HG02870 (cell line): Measurements from ENCODE around the gene CCDC92.

ENCODE experiments used
- ATAC-seq: cut with Tn5 transposase; IDR thresholded peaks from one replicate; pipeline ENCODE4 v1.9.1; 2021; ENCODE audit warnings: mild to moderate bottlenecking, moderate library complexity; ENCODE audit not compliant: unreplicated experiment

Gene CCDC92

DNA sequence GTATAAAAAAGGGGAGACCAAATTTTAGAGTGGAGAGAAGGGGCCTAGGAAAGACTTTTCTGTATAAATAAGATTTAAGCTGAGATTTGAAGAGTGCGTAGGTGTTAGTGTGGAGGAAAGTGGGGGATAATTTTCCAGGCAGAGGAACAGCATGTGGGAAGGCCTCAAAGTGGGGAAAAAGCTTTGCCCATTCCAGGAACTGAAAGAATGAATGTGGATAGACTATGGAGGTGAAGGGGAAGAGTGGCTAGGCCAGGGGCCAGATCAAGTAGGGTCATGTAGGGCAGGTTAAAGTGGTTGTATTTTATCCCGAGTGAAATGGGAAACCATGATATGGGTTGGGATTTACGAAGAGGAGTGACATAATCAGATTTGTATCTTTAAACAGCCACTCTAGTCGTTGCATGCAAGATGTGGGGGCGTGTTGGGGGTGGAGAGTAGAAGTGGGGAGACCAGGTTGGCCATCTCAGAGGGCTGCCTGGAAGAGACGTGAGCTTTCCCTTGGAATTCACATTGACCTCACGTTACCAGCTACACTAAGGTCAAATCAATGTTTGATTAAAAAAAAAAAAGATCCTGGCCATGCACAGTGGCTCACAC, 3.7 kb upstream of the CCDC92 start:
- ATAC-seq: no peak

DNA sequence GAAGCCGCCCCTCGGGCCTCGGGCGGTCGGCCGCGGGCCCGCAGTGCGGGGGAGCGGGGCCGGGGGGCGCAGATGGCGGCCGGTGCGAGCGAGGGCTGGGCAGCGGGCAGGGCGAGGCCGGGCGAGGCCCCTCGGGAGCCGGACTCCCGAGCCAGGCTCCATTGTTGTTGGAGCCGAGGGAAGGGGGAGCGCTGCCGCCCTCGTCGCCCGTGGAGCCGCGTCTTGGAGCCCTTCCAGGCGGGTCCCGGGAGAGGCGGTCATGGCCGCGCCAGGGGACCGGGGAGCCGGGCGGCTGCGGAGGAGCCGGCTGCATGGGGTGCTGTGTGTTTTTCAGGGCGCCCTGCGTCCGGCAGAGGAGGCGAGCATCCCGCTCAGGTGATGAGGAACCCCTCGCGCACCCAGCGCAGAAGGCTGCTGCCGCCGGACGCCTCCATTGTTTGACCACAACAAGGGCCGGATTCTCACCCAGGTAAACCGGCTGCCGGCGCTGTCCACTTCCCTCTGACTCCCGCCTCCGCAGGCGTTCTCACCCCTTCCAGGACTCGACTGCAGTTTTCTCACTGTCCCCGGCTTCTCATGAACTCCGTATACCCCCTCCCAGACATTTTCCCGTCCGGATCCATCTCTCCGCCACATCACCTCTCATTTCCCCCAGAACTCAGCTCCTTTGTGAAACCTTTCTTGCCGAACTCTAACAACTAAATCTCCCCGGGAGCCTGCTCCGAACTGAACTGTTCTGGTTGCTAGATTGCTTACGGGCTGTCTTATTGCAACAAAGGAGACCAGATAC, 1.1 kb upstream of the CCDC92 start:
- peak; percentile 11 for ATAC-seq

DNA sequence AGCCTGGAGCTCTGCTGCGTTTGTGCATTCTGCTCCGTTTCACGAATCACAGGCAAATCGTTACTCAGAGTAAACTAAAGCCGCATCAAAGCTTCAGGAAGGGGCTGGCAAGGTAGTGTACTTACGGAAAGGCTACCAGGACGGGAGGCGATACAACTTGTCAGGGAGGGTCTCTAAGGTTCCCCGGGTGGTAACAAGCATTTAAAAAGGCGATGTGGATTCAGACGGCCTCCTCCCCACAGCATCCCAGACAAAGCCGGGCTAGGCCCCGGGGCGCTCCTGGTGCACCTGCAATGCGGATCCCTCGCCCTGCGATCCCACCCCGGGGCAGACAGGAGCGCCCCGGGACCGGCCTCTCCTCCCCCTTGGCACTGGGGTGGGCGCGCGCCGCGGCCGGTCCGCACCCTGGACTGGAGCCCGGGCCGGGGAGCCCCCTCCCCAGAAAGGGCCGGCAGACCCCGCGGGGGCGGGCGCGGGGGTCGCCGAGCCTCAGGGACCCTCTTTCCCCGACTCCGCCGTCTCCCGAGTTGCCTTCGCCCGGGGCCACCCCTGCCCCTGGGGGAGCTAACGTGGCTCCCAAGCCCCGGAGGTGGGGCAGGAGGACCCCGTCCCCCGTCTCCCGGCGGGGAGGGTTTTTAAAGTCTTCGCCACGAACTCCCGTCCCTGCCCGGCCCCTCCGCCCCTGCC, 718 bp downstream of the CCDC92 start:
- no peak for ATAC-seq

DNA sequence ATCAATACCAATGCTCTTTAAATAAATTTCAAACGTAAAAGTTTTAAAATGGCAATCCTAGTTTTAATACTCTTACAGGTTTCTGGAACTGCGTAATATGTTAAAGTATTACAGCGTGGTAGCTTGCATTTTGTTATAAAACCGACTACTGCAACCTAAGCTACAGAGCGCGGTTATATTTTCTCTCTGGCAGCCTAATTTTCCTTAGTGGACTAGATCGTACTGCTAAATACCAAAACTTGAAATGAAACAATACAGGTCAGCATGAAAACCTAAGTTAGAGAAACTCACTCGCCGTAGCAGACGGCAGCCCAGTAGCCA, 1.2 kb downstream of the CCDC92 start:
- ATAC-seq: no peak

DNA sequence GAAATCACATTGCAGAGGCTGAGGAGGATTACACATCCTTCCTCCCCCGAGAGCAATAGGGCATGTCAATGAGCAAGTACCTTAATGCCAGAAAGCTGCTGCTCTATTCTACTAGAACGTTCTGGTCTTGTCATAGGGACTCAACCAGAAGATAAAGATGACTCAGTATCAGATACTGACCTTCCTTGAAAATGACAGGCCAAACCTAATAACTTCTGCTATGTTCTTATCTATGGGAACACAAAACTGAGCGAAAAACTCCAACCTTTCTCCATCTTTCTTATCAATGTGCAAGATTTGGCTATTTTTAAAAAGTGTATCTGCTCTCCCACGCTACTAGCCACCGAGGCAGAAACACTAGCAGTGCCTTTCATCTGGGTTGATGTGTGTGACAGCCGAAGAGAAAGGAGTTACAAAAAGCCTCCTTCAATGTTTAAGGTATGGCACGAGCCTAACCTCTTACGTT, 5.5 kb downstream of the CCDC92 start:
- no peak for ATAC-seq

DNA sequence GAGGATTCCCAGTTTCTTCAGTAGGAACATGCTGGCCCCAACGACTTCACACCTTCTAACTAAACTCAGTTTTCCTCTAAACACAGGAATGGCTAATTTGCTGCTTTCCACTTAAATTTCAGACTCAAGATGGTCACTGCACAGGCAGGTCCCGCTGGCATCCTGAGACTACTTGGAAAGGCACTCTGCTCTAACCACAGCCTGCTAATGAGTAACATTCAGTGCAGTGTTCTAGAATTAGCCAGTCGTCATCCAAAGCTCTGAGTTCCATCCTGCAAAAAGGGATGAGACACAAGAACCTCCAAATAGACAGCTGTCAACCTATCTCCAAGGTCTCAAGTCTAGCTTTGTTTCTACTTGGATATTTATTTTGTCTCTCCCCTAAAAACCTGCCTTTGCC, 6.0 kb downstream of the CCDC92 start:
- no peak for ATAC-seq

DNA sequence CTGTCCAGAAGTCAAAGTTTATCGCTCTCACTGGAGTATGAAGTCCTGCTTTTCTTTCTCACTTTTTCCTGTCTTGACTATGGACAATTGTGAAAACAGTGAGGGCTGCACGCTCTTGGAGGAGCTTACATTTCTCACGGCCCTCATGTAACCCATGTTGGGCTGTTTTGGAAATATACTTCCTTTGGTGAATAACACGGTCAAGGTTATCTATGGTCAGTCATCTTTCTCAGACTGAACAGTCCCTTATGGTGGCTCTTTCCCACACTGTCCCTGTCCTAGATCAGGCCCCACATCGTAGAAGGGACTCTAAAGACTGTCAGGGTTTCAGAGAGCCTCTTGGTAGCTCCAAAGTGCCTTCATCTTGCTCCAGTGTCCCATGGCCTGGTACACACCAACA, 7.2 kb downstream of the CCDC92 start:
- ATAC-seq: no peak

DNA sequence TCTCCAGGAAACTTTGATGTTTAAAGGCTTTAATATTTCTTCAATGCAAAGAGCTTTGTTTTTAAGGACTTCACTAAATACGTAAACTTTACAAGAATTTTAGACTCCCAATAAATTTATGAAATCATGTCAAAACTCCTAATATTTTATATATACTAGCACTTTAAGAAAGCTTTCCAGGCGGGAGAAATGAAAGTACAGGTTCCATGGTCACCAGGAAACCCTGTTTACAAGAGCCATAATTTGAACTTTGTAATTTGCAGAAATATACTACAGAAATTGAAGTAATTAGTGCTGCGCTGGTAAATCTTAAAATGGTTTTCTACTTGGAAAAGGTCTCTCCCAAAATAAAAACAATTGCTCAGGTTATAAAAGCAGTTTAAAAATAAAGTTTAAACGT, 8.8 kb downstream of the CCDC92 start:
- no peak for ATAC-seq

DNA sequence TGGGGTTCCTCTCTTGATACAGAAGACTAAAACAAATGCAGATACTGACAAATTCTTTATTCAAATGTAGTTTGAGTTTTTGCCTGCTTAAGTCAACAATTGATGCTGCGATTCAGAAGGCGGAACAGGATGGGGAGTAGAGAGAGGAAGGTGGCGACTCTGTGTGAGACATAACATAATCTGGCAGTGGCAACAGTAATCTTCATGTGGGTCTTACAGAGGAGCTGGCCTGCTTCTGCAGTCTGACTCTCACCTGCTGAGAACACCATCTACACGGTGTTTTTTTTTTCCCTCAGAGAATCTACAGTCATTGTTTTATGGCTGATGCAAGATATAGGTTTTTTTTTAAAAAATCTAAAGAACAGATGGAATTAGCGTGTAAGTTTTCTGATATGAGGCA, 10.1 kb downstream of the CCDC92 start:
- no peak for ATAC-seq

DNA sequence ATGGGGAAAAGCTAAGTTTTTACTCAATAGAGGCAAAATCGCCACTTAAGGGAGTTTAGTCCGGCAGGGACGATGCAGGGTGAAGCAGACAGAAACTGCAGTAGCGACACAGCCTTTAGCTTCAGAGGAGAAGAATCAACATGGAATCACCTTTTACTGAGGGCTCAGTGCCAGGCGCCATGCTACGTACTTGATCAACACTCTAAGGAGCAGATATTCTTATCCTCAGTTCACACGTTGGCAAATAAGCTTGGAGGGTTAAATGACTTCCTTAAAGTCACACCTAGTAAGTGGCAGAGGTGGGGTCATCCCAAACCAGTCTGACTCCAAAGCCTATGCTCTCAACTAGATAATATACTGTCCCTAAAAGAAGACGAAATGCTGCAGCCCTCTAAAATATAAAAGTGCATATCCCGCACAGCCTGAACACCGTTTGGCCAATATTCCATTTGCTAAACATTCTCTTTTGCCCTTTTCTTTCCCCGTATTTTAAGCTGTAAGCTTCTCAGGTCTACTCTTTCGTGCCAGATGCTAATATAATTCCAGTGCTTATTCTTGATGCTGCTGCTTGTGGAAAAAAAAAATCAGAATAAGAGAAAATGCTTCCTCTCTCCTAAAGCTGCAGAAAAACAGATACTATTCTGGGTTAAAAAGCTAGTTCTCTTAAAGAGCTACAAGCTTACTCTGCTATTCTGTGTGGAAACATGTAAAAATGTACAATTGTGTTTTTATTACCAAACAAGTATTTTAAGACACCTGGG, 10.9 kb downstream of the CCDC92 start:
- no peak for ATAC-seq

DNA sequence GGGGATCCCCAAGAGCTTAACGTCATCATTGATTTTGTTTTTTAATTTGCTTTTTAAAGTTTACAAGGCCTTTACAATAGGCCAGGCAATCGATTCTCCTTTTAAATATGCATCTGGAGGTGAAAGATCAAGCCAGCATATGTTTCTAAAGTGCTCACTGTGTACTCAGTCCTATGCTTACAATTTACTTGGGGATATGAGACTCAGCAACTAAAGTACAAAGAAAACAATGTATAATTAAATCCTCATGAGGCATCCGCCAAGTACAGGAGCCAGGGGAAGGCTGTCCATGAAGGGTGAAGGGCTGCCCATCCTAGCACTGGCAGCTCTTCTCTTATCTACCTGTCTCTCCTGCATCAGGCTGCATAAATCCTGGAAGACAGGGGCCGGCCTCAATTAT, 11.8 kb downstream of the CCDC92 start:
- ATAC-seq: no peak

DNA sequence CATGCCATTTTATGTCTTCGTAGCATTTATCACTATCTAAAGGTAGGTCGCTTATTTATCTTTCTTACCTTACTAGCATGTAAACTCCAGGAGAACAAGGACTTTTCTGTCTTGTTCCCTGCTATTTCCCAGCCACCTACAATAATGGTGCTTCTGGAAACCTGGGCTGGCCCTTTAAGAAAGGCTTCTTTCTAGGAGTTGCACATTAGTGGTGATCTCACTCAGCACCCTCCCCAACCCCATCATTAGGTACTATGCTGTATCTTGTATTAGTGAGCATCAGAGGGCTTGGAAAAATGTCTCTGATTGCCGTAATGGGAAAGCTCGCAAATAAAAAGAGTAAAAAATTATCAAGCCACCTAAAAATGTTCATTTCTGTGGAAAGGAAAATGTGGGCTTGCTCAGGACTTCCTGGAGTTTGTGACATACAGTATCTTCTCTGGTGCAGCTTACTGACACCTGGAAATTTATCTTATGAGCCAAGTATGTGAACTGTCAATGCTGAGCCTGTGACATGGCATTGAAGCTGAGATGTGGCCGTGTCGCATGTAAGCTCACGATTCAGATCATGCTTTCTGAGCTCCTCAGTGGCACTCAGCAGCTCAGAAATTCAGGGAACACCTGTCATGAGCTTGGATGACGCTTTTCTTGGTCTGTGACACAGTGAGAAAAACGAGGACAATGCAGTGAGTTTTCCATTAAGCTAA, 12.4 kb downstream of the CCDC92 start:
- no peak for ATAC-seq

DNA sequence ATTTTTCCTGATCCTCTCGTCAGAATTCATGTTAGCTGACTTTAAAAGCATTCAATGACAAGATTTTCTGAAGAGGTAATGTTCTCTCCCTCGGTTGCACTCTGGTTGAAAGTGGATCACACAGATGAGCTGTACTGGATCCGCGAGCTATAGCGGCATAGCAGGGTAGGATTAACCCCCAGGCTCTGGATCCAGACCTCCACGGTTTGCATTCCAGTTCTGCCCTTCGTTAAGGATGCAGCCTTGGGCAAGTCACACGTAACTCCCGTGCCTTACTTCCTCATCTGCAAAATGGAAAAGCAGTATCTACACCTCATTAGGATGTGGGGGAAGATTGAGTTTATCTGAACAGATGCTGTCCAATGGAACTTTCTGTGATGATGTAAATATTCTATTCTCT, 13.8 kb downstream of the CCDC92 start:
- no peak for ATAC-seq

DNA sequence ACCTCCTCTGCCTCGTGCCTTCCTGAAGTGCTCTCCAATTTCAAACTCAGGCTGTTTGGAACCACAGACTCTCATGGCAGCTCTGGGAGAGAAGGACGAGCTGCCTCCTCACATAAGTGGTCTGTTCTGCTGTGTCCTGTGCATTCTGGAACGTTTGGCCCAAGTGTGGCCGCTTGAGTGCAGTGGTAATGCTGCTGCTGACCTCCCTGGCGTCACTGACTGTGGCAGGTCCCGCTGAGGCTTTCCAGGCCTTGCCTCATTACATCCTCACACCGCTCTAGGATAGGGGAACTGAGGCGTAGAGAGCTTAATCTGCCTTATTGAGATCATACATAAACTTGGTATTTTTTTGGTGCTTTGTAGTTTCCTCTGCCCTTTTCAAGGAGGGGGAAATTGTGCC, 14.2 kb downstream of the CCDC92 start:
- ATAC-seq: no peak

DNA sequence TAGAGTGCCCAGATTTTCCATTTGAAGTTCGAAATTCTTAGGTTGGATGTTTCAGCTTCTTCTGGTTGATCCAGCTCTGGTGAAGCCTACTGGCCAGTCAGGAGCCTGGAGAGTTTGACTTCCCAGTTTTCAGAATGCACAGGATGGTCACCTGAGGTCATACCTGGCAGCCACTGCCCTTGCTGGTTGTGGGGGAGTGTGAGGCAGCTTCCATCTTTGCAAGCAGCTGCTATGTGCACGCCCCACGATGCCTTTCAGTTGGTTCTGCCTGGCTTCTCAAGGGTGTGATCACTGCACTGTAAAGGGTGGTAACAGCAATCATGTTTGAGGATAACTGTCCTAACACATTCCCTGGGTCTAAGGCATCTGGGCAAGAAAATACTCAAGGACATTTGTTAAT, 15.4 kb downstream of the CCDC92 start:
- ATAC-seq: no peak

DNA sequence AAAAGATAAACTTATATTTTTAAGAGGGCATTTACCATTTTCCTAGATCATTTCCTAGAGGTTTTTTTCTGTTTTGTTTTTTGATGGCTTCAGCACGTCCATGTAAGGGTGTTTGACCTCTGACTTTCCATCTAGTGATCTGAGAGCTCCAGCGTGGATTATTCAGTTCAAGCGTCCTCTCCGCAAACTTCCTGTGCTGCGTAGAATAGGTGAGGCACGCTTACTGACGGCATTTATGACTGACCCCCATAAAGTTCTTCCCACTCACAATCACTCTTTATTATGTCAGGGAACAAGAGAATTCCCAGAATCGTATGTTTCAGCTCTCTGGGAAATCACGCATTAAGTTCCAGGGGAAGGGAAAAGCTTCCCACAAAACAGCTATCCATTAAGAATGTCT, 16.4 kb downstream of the CCDC92 start:
- ATAC-seq: no peak

DNA sequence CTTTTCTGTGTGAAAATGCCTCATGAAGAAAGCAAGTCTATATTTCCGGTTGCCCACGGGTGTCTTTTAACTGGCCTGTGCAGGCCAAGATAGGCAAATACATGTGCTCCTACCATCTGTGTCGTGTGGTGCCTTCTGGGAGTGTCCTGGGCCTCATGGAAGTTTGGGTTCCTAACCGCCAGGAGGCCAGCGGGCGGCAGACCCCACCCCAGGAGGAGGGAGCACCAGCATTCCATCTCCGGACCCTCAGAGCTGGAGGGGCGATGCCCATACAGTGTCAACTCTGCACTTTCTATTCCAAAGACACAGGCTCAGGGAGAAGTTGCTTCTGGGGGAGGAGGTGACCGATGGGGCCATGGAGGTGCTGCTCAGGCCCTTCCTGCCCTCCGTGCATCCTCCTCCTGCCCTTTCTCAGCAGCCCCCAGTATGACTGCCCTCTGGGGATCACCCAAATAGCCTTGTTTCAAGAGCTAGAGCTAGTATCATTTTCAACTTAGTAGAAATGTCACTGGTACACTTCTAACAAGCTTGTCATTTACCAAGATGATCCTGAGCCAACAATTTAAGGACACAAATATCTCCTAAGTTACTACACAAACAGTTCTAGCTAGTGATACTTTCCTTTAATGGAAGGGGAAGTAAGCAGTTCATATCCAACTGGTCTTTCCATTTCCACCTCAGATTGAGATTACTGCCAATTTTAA, 17.8 kb downstream of the CCDC92 start:
- ATAC-seq: no peak

DNA sequence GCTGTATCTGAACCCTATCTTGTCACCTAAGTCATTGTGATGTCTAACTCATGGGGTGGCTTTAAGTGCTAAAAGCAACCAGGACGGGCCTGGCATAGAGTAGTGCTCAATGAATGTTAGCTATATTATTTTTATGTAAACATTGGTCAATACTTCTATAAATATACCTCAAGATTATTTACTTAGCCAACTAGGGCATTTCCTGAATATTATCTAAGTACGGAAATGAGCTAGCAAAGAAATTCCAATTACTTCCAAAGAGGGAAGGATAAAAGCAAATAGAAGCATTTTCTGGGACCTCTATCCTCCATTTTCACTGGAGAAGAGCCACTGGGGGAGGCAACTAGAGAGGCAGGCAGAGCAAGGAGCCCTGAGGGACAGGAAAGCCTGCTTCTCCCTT, 20.6 kb downstream of the CCDC92 start:
- ATAC-seq: no peak

DNA sequence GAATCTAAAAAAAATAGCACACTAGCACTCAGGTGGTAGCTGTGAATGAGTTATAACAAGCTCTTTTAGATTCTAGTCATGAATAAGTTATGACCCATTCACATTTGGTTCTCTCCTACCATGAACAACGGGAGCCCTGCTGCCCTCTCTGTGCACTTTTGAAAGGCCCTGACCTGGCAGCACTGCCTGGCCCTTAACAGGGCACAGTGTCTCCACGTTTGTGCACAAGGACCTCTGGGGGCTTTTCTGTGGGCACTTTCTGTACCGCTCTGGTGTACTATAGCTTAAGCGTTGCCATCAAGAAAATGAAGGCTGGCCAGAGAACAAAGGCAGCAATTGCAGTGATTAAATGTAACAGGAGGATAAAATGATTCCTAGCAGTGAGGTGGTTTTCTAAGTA, 21.2 kb downstream of the CCDC92 start:
- ATAC-seq: no peak
